ENCODE data around the gene APOBEC3H. TPM values are rescaled to one million over a fixed set of nuclear protein-coding genes. Genes with fewer than 3 reads are reported as not detected.

APOBEC3H gene
- total RNA-seq, 2 experiments from 2014 or later = 0.67 to 0.85 TPM

DNA sequence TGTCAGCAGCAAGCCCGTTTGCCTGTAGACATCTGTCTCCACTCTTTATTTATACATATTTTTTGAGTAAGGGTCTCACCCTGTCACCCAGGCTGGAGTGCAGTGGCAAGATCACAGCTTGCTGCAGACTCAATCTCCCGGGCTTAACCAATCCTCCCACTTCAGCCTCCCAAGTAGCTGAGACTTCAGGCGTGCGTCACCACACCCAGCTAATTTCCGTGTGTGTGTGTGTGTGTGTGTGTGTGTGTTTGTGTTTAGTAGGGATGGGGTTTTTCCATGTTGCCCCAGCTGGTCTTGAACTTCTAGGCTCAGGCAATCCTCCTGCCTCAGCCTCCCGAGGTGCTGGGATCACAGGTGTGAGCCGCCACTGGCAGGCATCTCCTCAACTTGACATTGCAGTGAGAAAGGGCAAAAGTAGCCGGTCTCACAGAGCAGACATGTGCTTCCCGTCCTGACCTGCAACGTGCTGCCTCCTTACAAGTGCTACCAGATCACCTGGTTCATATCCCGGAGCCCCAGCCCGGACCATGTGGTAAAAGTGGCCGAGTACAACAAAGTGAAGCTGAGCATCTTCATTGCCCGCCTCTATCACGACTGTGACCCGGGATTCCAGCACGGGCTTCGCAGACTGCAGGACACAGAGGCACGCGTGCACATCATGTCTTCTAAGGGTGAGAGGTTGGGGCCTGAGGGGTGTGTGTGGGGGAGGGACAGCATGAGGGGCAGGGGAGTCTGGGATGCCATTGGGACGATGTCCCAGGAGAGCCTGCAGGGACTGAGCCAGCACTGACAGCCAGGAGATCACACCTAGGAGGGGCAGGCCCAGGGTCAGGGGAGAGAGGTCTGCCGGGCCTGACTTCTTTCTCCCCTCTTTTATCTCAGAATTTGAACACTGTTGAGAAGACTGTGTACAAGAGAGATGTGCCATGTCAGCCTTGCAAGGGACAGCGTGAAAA is 5.6 kb upstream of the APOBEC3H start:
- no peaks in the 10 kb centered on the region for H3K27me3 Mint-ChIP-seq
- Histone ChIP-seq H3K9me3 (ENCODE audit: control insufficient read depth in 1 of 2, insufficient read depth in 1 of 2, low read length in 2 of 2) (no peaks in the 10 kb centered on the region), H3K36me3 (ENCODE audit: insufficient read depth, low read length) (peaks cover 7% of the 10 kb centered on the region), H3K27ac (ENCODE audit: low read depth in 1 of 2, low read length in 2 of 2) (peak overlapping the region; percentile 85 to 95), H3K4me3 (ENCODE audit: low read length) (peak overlapping the region; percentile 29), H3K4me1 (ENCODE audit: insufficient read depth, low read length) (peaks cover 96% of the 10 kb centered on the region), H3K27me3 (ENCODE audit: control insufficient read depth in 1 of 2, insufficient read depth in 2 of 2, low read length in 2 of 2) (no peaks in the 10 kb centered on the region)
- H3K4me1 Mint-ChIP-seq (ENCODE audit: low read depth) = peaks cover 85% of the 10 kb centered on the region
- POLR2A ChIA-PET = interaction anchor here (1.5 kb wide), 1 partner anchor 11 kb away, joined by 5 read pairs; no protein-coding TSS in a partner anchor
- intact Hi-C loops (cut with DNase I, micrococcal nuclease) = no loop called here
- H3K36me3 Mint-ChIP-seq (ENCODE audit: low read depth) = peaks cover 19% of the 10 kb centered on the region
- DNase-seq (peak in 2 of 14 experiments; percentile 68 to 80), ATAC-seq (ENCODE audit: poor library complexity) (no peak)
- CTCF ChIA-PET = interaction anchor here (1.0 to 1.4 kb wide), 3 partner anchors 27 to 30 kb away, joined by 3 to 7 read pairs (median 3); no protein-coding TSS in a partner anchor
- TF ChIP-seq, protein P1, sequence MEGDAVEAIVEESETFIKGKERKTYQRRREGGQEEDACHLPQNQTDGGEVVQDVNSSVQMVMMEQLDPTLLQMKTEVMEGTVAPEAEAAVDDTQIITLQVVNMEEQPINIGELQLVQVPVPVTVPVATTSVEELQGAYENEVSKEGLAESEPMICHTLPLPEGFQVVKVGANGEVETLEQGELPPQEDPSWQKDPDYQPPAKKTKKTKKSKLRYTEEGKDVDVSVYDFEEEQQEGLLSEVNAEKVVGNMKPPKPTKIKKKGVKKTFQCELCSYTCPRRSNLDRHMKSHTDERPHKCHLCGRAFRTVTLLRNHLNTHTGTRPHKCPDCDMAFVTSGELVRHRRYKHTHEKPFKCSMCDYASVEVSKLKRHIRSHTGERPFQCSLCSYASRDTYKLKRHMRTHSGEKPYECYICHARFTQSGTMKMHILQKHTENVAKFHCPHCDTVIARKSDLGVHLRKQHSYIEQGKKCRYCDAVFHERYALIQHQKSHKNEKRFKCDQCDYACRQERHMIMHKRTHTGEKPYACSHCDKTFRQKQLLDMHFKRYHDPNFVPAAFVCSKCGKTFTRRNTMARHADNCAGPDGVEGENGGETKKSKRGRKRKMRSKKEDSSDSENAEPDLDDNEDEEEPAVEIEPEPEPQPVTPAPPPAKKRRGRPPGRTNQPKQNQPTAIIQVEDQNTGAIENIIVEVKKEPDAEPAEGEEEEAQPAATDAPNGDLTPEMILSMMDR (IDR thresholded peaks at IDR 0.05) = no peak
- peak overlapping the region; percentile 99 for H3K27ac Mint-ChIP-seq
- H3K9me3 Mint-ChIP-seq = no peaks in the 10 kb centered on the region
- H3K4me3 Mint-ChIP-seq = peak overlapping the region; percentile 70

DNA sequence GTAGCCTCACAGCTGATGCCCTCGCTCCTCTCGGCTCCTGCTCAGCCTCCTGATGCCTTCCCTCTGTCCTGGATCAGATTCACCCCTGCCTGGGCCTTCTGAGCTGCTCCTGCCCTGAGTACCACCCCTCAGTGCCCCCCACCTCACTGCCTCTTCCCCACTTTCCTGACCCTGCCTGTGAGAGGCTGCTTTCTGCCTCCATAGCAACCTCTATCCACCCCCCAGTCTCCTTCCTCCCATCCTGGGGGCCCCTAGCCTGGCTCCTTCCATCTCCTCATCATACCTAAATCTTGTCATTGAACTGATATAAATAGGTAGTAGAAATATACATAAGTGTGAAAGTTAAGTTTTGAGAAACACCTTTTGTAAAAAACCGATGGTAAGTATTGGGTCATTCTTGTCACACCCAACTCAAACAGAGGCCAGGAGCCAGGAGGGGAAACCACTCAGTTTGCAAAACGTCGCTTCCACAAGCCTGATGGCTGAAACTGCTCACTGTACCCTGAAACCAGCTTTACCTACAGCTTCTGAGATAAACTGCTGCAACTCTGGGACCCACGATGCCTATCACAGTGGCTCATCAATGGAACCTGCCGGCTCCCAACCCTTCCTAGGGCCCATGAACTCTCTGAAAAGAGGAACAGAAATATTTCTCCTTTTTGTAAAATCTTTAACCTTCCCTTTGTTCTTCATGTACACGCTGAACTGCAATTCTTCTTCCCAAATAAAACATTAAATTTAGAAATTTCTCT is 4.8 kb upstream of the APOBEC3H start:
- no peaks in the 10 kb centered on the region for H3K9me3 Mint-ChIP-seq
- Histone ChIP-seq H3K4me3 (ENCODE audit: low read length) (no peak overlapping the region), H3K27ac (ENCODE audit: low read depth in 1 of 2, low read length in 2 of 2) (peak overlapping the region; percentile 85 to 95), H3K27me3 (ENCODE audit: control insufficient read depth in 1 of 2, insufficient read depth in 2 of 2, low read length in 2 of 2) (no peaks in the 10 kb centered on the region), H3K4me1 (ENCODE audit: insufficient read depth, low read length) (peaks cover 96% of the 10 kb centered on the region), H3K36me3 (ENCODE audit: insufficient read depth, low read length) (peaks cover under 1% of the 10 kb centered on the region), H3K9me3 (ENCODE audit: control insufficient read depth in 1 of 2, insufficient read depth in 1 of 2, low read length in 2 of 2) (no peaks in the 10 kb centered on the region)
- no peaks in the 10 kb centered on the region for H3K27me3 Mint-ChIP-seq
- ATAC-seq (ENCODE audit: poor library complexity) (no peak), DNase-seq (peak in 1 of 14 experiments; percentile 36)
- peak overlapping the region; percentile 70 for H3K4me3 Mint-ChIP-seq
- TF ChIP-seq, protein P1 (IDR thresholded peaks at IDR 0.05) = no peak
- peaks cover 86% of the 10 kb centered on the region for H3K4me1 Mint-ChIP-seq (ENCODE audit: low read depth)
- intact Hi-C loops (cut with DNase I, micrococcal nuclease) = no loop called here
- ChIA-PET CTCF (interaction anchor here (1.1 kb wide), 1 partner anchor 29 kb away, joined by 3 read pairs; no protein-coding TSS in a partner anchor), POLR2A (interaction anchor here (1.0 to 1.5 kb wide), 3 partner anchors 12 to 249 kb away, joined by 3 to 5 read pairs (median 3); no protein-coding TSS in a partner anchor)
- H3K36me3 Mint-ChIP-seq (ENCODE audit: low read depth) = peaks cover 14% of the 10 kb centered on the region
- peak overlapping the region; percentile 99 for H3K27ac Mint-ChIP-seq

DNA sequence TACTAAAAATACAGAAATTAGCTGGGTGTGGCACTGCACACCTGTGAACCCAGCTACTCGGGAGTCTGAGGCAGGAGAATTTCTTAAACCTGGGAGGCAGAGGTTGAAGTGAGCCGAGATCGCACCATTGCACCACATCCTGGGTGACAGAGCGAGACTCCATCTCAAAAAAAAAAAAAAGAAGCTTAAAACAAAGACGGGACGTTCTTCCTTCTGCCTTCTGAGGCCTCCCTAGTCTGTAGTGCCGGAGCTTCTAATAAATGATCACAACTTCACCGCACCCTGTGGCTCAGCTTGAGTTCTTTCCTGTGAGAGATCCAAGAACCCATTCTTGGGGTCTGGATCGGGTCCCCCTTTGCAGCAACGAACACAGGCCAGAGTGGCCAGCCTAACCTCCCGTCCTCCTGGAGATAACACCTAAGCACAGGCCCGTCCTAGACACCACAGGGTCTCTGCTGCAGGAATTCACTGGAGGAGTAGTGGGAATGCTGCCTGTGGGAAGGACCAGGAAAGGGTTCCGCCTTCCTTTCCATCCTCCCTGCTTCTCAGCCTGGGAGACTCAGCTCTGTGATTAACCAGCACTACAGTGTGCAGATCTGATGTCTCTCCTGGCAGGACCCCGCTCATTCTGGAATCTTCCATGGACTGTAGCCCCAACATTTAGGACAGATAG is 2.2 kb upstream of the APOBEC3H start:
- no peak overlapping the region for H3K4me3 ChIP-seq (ENCODE audit: low read length)
- H3K27ac Mint-ChIP-seq = peak overlapping the region; percentile 99
- H3K27me3 ChIP-seq (ENCODE audit: control insufficient read depth in 1 of 2, insufficient read depth in 2 of 2, low read length in 2 of 2) = no peaks in the 10 kb centered on the region
- DNase-seq = peak in 9 of 14 experiments; percentile 20 to 84 (median 51)
- ATAC-seq (ENCODE audit: poor library complexity) = peak; percentile 33
- H3K27ac ChIP-seq (ENCODE audit: low read depth in 1 of 2, low read length in 2 of 2) = peak overlapping the region; percentile 55 to 61
- peaks cover 97% of the 10 kb centered on the region for H3K4me1 ChIP-seq (ENCODE audit: insufficient read depth, low read length)
- H3K4me3 Mint-ChIP-seq = peak overlapping the region; percentile 27
- POLR2A ChIA-PET = interaction anchor here (0.7 to 1.3 kb wide), 8 partner anchors 9 to 305 kb away, joined by 3 to 5 read pairs (median 3); partner anchors contain the start of genes APOBEC3D, APOBEC3G and TAB1
- no peaks in the 10 kb centered on the region for H3K9me3 ChIP-seq (ENCODE audit: control insufficient read depth in 1 of 2, insufficient read depth in 1 of 2, low read length in 2 of 2)
- TF ChIP-seq, protein P1 (IDR thresholded peaks at IDR 0.05) = no peak
- intact Hi-C loops (cut with DNase I, micrococcal nuclease) = no loop called here
- peaks cover 6% of the 10 kb centered on the region for H3K36me3 Mint-ChIP-seq (ENCODE audit: low read depth)
- H3K27me3 Mint-ChIP-seq = no peaks in the 10 kb centered on the region
- H3K9me3 Mint-ChIP-seq = no peaks in the 10 kb centered on the region
- CTCF ChIA-PET = interaction anchor here (0.6 to 1.5 kb wide), 4 partner anchors 15 to 91 kb away, joined by 3 to 5 read pairs (median 3); no protein-coding TSS in a partner anchor
- H3K4me1 Mint-ChIP-seq (ENCODE audit: low read depth) = peaks cover 81% of the 10 kb centered on the region
- no peaks in the 10 kb centered on the region for H3K36me3 ChIP-seq (ENCODE audit: insufficient read depth, low read length)

Data from CD4-positive, alpha-beta T cell (primary cell).